ENCODE data around the gene JPH3.

DNA sequence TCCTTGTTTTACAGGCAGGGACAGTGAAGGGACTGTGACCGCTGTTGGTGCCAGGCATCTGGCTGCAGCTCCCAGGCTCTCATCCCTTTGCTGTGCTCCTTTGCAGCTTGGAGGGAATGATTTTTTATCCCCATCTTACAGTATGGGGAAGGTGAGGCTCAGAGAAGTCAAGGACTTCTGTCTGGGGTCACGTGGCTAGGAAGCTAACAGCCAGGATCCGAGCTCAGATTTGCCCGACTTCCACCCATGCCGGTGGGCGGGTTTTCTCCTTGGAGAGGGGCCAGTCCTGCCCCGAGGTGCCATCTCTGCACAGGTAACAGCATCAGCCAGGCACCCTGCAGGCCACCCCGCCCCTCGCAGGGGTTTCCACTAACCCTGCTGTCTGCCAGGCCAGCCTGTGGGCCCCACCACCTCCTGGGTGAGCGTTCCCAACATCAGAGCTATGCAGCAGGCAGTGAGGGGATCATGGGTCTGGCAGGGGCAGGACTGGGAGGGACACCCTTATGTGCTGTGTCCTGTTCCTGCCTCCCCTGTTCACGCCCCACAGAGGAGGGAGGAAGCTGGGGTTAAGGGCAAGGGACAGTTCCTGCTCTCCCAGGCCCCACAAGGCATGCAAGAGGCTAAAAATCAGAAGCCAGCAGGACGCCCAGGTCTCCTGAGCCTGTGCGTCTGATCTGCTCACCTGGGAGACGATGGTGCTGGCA, 25.4 kb downstream of the JPH3 start:
- TF ChIP-seq, protein P1, sequence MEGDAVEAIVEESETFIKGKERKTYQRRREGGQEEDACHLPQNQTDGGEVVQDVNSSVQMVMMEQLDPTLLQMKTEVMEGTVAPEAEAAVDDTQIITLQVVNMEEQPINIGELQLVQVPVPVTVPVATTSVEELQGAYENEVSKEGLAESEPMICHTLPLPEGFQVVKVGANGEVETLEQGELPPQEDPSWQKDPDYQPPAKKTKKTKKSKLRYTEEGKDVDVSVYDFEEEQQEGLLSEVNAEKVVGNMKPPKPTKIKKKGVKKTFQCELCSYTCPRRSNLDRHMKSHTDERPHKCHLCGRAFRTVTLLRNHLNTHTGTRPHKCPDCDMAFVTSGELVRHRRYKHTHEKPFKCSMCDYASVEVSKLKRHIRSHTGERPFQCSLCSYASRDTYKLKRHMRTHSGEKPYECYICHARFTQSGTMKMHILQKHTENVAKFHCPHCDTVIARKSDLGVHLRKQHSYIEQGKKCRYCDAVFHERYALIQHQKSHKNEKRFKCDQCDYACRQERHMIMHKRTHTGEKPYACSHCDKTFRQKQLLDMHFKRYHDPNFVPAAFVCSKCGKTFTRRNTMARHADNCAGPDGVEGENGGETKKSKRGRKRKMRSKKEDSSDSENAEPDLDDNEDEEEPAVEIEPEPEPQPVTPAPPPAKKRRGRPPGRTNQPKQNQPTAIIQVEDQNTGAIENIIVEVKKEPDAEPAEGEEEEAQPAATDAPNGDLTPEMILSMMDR (IDR thresholded peaks at IDR 0.05) = no peak
- TF ChIP-seq POLR2A (IDR thresholded peaks at IDR 0.05) = no peak
